Mesothelial cell of epicardium (in vitro differentiated cells): ENCODE measurements around the gene ELMO1. TPM values are rescaled to one million over a fixed set of nuclear protein-coding genes. Genes with fewer than 3 reads are reported as not detected.

Source experiments
- DNase-seq, 2 experiments: peaks; one replicate each; pipeline ENCODE4 v3.0.0; 2021; ENCODE audit warnings: low spot score in 2 of 2; ENCODE audit not compliant: unreplicated experiment in 2 of 2
- H3K27ac Mint-ChIP-seq: 2 replicates; pipeline ENCODE4 v1.8.0; 2021; ENCODE audit warnings: mixed read lengths
- H3K27me3 Mint-ChIP-seq: 2 replicates; pipeline ENCODE4 v1.8.0; 2021; ENCODE audit warnings: low read depth, mixed read lengths
- H3K36me3 Mint-ChIP-seq: 2 replicates; pipeline ENCODE4 v1.8.0; 2021; ENCODE audit warnings: mixed read lengths
- H3K4me1 Mint-ChIP-seq: 2 replicates; pipeline ENCODE4 v1.8.0; 2021; ENCODE audit warnings: mixed read lengths
- H3K4me3 Mint-ChIP-seq: 2 replicates; pipeline ENCODE4 v1.8.0; 2021; ENCODE audit warnings: mild to moderate bottlenecking, moderate library complexity, mixed read lengths
- H3K9me3 Mint-ChIP-seq: 2 replicates; pipeline ENCODE4 v1.8.0; 2021; ENCODE audit warnings: mixed read lengths
- total RNA-seq: library from RNA; stranded (reverse); gene quantifications from 3 replicates; pipeline ENCODE4 v1.2.1, GENCODE V29; 2021
- TF ChIP-seq, protein P1 (sequence below): fragments of 200-600 bp; sonication (generic); IDR thresholded peaks from one replicate; pipeline ENCODE4 v1.5.0; 2021; ENCODE audit warnings: antibody characterized with exemption; ENCODE audit not compliant: unreplicated experiment

Gene ELMO1
- total RNA-seq, 1 donor from 2014 or later: 9.6 TPM

DNA sequence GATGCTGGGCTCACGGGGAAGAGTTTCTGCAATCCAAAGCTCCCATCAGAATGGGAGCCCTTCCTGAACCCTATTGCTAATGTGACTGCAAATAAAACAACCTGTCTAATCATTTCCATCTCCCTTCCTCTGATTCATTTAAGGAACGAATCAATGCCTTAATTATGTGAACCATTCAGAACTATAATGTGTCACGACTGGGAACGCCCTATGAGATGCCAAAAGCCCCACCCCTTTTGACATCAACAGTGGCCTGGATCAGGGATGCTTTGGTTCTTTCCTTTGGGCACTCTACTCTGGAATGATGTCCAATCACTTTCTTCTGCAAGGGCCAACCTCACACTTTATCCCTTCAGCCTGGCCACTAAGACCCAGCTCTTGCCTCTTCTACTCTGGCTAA lies 528.9 kb downstream of the ELMO1 start:
- Mint-ChIP-seq H3K27ac (no peak overlapping the region), H3K9me3 (peaks cover 10% of the 10 kb centered on the region)
- TF ChIP-seq, protein P1, sequence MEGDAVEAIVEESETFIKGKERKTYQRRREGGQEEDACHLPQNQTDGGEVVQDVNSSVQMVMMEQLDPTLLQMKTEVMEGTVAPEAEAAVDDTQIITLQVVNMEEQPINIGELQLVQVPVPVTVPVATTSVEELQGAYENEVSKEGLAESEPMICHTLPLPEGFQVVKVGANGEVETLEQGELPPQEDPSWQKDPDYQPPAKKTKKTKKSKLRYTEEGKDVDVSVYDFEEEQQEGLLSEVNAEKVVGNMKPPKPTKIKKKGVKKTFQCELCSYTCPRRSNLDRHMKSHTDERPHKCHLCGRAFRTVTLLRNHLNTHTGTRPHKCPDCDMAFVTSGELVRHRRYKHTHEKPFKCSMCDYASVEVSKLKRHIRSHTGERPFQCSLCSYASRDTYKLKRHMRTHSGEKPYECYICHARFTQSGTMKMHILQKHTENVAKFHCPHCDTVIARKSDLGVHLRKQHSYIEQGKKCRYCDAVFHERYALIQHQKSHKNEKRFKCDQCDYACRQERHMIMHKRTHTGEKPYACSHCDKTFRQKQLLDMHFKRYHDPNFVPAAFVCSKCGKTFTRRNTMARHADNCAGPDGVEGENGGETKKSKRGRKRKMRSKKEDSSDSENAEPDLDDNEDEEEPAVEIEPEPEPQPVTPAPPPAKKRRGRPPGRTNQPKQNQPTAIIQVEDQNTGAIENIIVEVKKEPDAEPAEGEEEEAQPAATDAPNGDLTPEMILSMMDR: no peak

DNA sequence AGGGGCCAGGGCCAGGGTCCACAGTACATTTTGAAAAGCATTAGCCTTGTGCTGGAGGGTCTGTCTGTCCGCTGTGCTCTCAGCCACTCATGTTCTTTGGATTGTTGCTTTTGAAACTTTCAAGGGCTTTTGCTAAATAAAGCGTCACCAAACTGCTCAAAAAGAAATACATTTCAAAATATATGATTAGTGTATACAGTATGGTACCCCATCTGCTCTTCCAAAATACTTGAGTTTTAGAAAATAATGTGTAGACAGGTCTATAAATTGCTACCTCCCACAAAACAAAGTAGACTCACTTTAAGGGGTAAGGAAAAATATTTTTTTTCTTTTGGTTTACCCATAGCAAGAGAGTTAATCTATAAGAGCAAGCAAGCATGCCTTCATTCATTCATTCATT lies 530.1 kb downstream of the ELMO1 start:
- TF ChIP-seq, protein P1: no peak
- H3K9me3 Mint-ChIP-seq: peaks cover 10% of the 10 kb centered on the region
- no peaks in the 10 kb centered on the region for H3K36me3 Mint-ChIP-seq
- H3K27me3 Mint-ChIP-seq: no peaks in the 10 kb centered on the region
- H3K27ac Mint-ChIP-seq: no peak overlapping the region
- DNase-seq: no peak
- no peaks in the 10 kb centered on the region for H3K4me1 Mint-ChIP-seq
- H3K4me3 Mint-ChIP-seq: no peak overlapping the region

More for the DNA sequence above, 528.9 kb downstream of the ELMO1 start:
- Mint-ChIP-seq H3K36me3 (no peaks in the 10 kb centered on the region), H3K4me3 (no peak overlapping the region), H3K27me3 (no peaks in the 10 kb centered on the region), H3K4me1 (peaks cover 3% of the 10 kb centered on the region)
- no peak for DNase-seq

DNA sequence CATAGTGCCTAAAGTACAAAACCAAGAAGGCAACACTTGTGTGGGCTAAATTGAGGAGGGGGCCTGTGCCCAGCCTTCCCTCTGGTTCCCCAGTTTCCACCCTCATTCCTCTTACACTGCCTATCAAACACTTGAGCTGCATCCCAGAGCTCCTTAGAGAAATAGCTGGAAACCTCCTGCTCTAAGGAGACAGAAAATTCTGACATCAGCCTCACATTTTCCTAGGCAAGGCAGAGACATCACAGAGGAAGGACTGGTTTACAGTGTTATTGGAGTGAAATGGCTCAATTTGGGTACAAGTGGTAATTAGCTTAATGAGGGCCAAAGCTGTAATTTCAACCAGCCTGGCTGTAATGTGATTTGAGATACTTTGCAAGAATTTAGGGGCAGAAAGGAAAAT lies 532.0 kb downstream of the ELMO1 start:
- Mint-ChIP-seq H3K27ac (no peak overlapping the region), H3K36me3 (no peaks in the 10 kb centered on the region), H3K4me3 (no peak overlapping the region), H3K9me3 (peaks cover 10% of the 10 kb centered on the region), H3K4me1 (no peaks in the 10 kb centered on the region), H3K27me3 (no peaks in the 10 kb centered on the region)
- TF ChIP-seq, protein P1: no peak
- DNase-seq: no peak

DNA sequence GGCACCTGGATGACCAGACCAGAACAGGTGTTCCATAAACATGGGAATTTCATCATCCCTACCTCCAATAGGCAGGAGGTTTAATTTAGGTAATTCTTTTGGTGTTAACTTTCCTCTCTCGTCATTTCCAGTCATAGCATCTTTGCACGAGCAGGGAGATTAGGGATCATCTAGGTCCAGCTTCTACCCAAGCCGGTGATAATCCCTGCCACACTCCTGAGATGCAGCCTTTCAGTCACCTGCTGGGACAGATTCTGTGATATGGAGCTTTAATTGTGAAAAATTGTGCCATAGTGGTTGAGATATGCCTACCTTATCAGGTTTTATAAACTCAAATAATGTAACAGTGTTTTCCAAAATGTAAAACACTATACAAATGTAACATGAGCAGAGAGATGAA lies 532.5 kb downstream of the ELMO1 start:
- peaks cover 5% of the 10 kb centered on the region for H3K9me3 Mint-ChIP-seq
- H3K27me3 Mint-ChIP-seq: no peaks in the 10 kb centered on the region
- H3K4me1 Mint-ChIP-seq: no peaks in the 10 kb centered on the region
- DNase-seq: no peak
- TF ChIP-seq, protein P1: no peak
- no peak overlapping the region for H3K27ac Mint-ChIP-seq
- no peaks in the 10 kb centered on the region for H3K36me3 Mint-ChIP-seq
- H3K4me3 Mint-ChIP-seq: no peak overlapping the region

DNA sequence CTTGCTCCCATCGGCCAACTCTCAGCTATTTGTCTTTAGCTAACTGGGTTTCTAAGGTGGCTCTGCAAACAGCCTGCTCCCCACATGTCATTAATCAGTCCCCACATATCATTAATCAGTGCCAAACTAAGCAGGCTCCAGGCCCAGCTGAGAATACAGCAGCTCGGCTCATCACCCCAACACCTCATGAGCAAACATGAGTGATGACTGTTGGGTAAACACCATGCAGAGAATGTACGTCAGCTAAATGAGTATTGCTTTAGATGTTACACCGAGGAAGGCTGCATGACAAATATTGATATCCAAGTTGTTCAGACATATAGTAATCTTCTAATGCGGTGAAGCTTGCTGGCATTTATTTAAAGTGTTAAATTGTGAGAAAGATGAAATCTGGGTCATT lies 536.9 kb downstream of the ELMO1 start:
- Mint-ChIP-seq H3K27ac (no peak overlapping the region), H3K36me3 (no peaks in the 10 kb centered on the region), H3K4me3 (no peak overlapping the region), H3K4me1 (peaks cover 8% of the 10 kb centered on the region), H3K27me3 (no peaks in the 10 kb centered on the region), H3K9me3 (no peaks in the 10 kb centered on the region)
- TF ChIP-seq, protein P1: no peak
- no peak for DNase-seq

DNA sequence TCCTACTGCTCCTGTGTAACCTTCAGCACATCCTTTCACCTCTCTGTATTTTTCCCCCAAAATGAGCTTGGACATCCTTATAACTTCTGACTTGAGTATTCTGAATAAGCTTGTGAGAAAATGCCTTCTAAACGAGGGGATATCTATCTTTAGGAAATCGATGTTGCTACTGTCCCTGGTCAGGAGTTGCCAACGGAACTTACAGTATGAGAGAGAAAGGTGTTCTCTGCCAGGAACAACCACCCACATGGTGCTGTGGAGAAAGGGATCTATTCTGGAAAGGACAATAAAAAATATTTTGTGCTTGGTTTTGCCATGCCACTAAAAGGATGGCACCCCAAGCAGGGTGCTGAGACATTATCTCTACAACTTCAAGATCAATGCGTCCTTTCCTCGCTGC lies 537.8 kb downstream of the ELMO1 start:
- no peaks in the 10 kb centered on the region for H3K27me3 Mint-ChIP-seq
- H3K27ac Mint-ChIP-seq: no peak overlapping the region
- no peaks in the 10 kb centered on the region for H3K9me3 Mint-ChIP-seq
- DNase-seq: no peak
- no peak overlapping the region for H3K4me3 Mint-ChIP-seq
- no peaks in the 10 kb centered on the region for H3K36me3 Mint-ChIP-seq
- H3K4me1 Mint-ChIP-seq: peaks cover 10% of the 10 kb centered on the region
- TF ChIP-seq, protein P1: no peak
